Liver (tissue), 9 donors: Measurements from ENCODE around the gene CDCP1. TPM values are rescaled to one million over a fixed set of nuclear protein-coding genes. Genes with fewer than 3 reads are reported as not detected.
"Not testable (repeated sequence)": the region's sequence is repeated elsewhere in the genome, so short reads cannot be mapped to it uniquely, and the experiment has no call there.

Experiments used
- DNase-seq: peaks from one replicate; pipeline ENCODE4 v3.0.0-alpha.2; 2017; ENCODE audit warnings: low spot score
- H3K27ac ChIP-seq, 2 donors: one replicate each; pipeline ENCODE4 v1.7.0; 2013; ENCODE audit warnings: inconsistent platforms in 2 of 2, low read length in 2 of 2, control low read depth in 1 of 2, low read depth in 1 of 2, mild to moderate bottlenecking in 1 of 2
- H3K27me3 ChIP-seq, 4 donors: one replicate each; pipeline versions ENCODE4 v1.6.1 to v1.7.0; 2013; ENCODE audit warnings: low read length in 3 of 4, inconsistent platforms in 1 of 4, mild to moderate bottlenecking in 1 of 4, moderate library complexity in 1 of 4; ENCODE audit not compliant: control insufficient read depth in 4 of 4, insufficient read depth in 4 of 4
- H3K36me3 ChIP-seq, 4 donors: one replicate each; pipeline versions ENCODE4 v1.6.1 to v1.7.0; 2013; ENCODE audit warnings: low read length in 3 of 4, mild to moderate bottlenecking in 3 of 4, low read depth in 1 of 4, moderate library complexity in 1 of 4; ENCODE audit not compliant: control insufficient read depth in 4 of 4, insufficient read depth in 3 of 4
- H3K4me1 ChIP-seq, 4 donors: one replicate each; pipeline versions ENCODE4 v1.6.1 to v1.7.0; 2013; ENCODE audit warnings: low read length in 3 of 4, mild to moderate bottlenecking in 3 of 4, moderate library complexity in 1 of 4; ENCODE audit not compliant: control insufficient read depth in 4 of 4, insufficient read depth in 4 of 4
- H3K4me3 ChIP-seq, 3 donors: one replicate each; pipeline versions ENCODE4 v1.6.1 to v1.7.0; 2013; ENCODE audit warnings: low read length in 3 of 3, control low read depth in 1 of 3, low read depth in 1 of 3, mild to moderate bottlenecking in 1 of 3
- H3K9ac ChIP-seq, 2 donors: one replicate each; pipeline ENCODE4 v1.7.0; 2013; ENCODE audit warnings: low read length in 2 of 2, mild to moderate bottlenecking in 2 of 2, moderate library complexity in 2 of 2, control low read depth in 1 of 2, low read depth in 1 of 2
- H3K9me3 ChIP-seq, 4 donors: one replicate each; pipeline versions ENCODE4 v1.6.1 to v1.7.0; 2013; ENCODE audit warnings: low read length in 3 of 4; ENCODE audit not compliant: control insufficient read depth in 4 of 4
- ATF3 ChIP-seq: IDR thresholded peaks from 2 replicates; pipeline ENCODE4 v1.6.1; 2016; ENCODE audit warnings: antibody characterized with exemption
- CTCF ChIP-seq: fragments of 150-350 bp; IDR thresholded peaks from 2 replicates; pipeline ENCODE4 v1.5.1; 2017; ENCODE audit warnings: improper control_type of control experiment, low read depth, low read length; ENCODE audit not compliant: missing input control
- EGR1 ChIP-seq, 2 donors: IDR thresholded peaks; 2 replicates each; pipeline ENCODE4 v1.6.1; 2016 to 2018; ENCODE audit warnings: antibody characterized with exemption in 2 of 2, low read depth in 2 of 2
- FOXA1 ChIP-seq: IDR thresholded peaks from 2 replicates; pipeline ENCODE4 v1.6.1; 2016; ENCODE audit warnings: antibody characterized with exemption
- HNF4A ChIP-seq, 2 donors: conservative IDR thresholded peaks; 2 replicates each; pipeline ENCODE4 v1.6.1; 2016; ENCODE audit warnings: antibody characterized with exemption in 2 of 2, mild to moderate bottlenecking in 2 of 2
- HNF4G ChIP-seq: IDR thresholded peaks from 2 replicates; pipeline ENCODE4 v1.6.1; 2016; ENCODE audit warnings: antibody characterized with exemption
- JUND ChIP-seq, 2 donors: IDR thresholded peaks; 2 replicates each; pipeline ENCODE4 v1.6.1; 2016; ENCODE audit warnings: antibody characterized with exemption in 2 of 2
- MAX ChIP-seq: IDR thresholded peaks from 2 replicates; pipeline ENCODE4 v1.6.1; 2016; ENCODE audit warnings: antibody characterized with exemption
- NR2F2 ChIP-seq: IDR thresholded peaks from 2 replicates; pipeline ENCODE4 v1.6.1; 2016; ENCODE audit warnings: antibody characterized with exemption
- RAD21 ChIP-seq, 2 donors: IDR thresholded peaks; 2 replicates each; pipeline ENCODE4 v1.6.1; 2016; ENCODE audit warnings: antibody characterized with exemption in 2 of 2, mild to moderate bottlenecking in 2 of 2
- REST ChIP-seq: IDR thresholded peaks from 2 replicates; pipeline ENCODE4 v1.6.1; 2016; ENCODE audit warnings: antibody characterized with exemption, mild to moderate bottlenecking
- RXRA ChIP-seq, 2 donors: IDR thresholded peaks; 2 replicates each; pipeline ENCODE4 v1.6.1; 2017 to 2018; ENCODE audit warnings: antibody characterized with exemption in 2 of 2, mild to moderate bottlenecking in 1 of 2
- TAF1 ChIP-seq: conservative IDR thresholded peaks from 2 replicates; pipeline ENCODE4 v1.6.1; 2016; ENCODE audit warnings: antibody characterized with exemption, mild to moderate bottlenecking
- YY1 ChIP-seq: IDR thresholded peaks from 2 replicates; pipeline ENCODE4 v1.6.1; 2016; ENCODE audit warnings: antibody characterized with exemption, mild to moderate bottlenecking
- WGBS: extraction: QIAGEN DNeasy Blood & Tissue Kit; methylation state at CpG from one replicate; pipeline ENCODE4 v1.1.7; 2013; 5-methylcytosine and 5-hydroxymethylcytosine counted together
- polyA plus RNA-seq, 2 donors: library from polyadenylated mRNA; stranded (reverse) in 1 of 2; unstranded in 1 of 2; fragments of 200-250 nt in 1 of 2; fragments of >200 nt in 1 of 2; fragmentation: Nextera tagmentation in 1 of 2; extraction: Ambion mirVana in 1 of 2; gene quantifications; one replicate each; pipeline versions ENCODE4 v1.2.1 to v1.2.3, GENCODE V29; 2013 to 2015
- total RNA-seq, 2 donors: library from RNA; depleted of rRNA; stranded (reverse); fragments of >200 nt; gene quantifications; one replicate each; pipeline ENCODE4 v1.2.3, GENCODE V29; 2014
- donor health status: healthy.
- donor health status: healthy.
- donor health status: healthy.
- donor health status: healthy.
- donor health status: healthy.

CDCP1 gene
- total and polyA plus RNA-seq, 4 donors = 0.22 to 0.67 (median 0.45) TPM

- no peak overlapping the region for H3K4me3 ChIP-seq
- no peak overlapping the region for H3K9ac ChIP-seq
- H3K27ac ChIP-seq = no peak overlapping the region
- no peaks in the 10 kb centered on the region for H3K27me3 ChIP-seq
- no peaks in the 10 kb centered on the region for H3K4me1 ChIP-seq
- WGBS = 84% methylated on average over 3 of the region's 3 CpGs
- no peaks in the 10 kb centered on the region for H3K9me3 ChIP-seq
- TF ChIP-seq NR2F2 = no peak
- TF ChIP-seq YY1 = no peak
- no peak for TF ChIP-seq RXRA (IDR thresholded peaks at IDR 0.05)
- no peak for TF ChIP-seq HNF4A (conservative IDR thresholded peaks at IDR 0.05)
- no peak for TF ChIP-seq EGR1 (IDR thresholded peaks at IDR 0.05; ENCODE audit: low read depth in 2 of 2)
- no peak for TF ChIP-seq JUND (IDR thresholded peaks at IDR 0.05)
- no peak for TF ChIP-seq RAD21 (IDR thresholded peaks at IDR 0.05)
- no peak for TF ChIP-seq REST
- no peak for TF ChIP-seq MAX
- TF ChIP-seq FOXA1 = no peak
- TF ChIP-seq CTCF = no peak
- no peak for TF ChIP-seq ATF3
- TF ChIP-seq HNF4G = no peak
- TF ChIP-seq TAF1 = no peak
- no peaks in the 10 kb centered on the region for H3K36me3 ChIP-seq
- no peak for DNase-seq
Observed at GRCh38 chr3:45054196-45054857, 91.9 kb downstream of the CDCP1 start.

GRCh38 chr3:45053805-45054195 lies 92.4 kb downstream of the CDCP1 start:
- H3K9me3 ChIP-seq, H3K27ac ChIP-seq, H3K9ac ChIP-seq, H3K27me3 ChIP-seq, H3K36me3 ChIP-seq, H3K4me3 ChIP-seq, H3K4me1 ChIP-seq, DNase-seq: not testable (repeated sequence)
- 78% methylated on average over 1 of the region's 1 CpG for WGBS
